Neural cell (in vitro differentiated cells): ENCODE data around the gene RBFA. TPM values are rescaled to one million over a fixed set of nuclear protein-coding genes. Genes with fewer than 3 reads are reported as not detected.

Source experiments
- H2AFZ ChIP-seq: fragments of 200-600, 300-800 bp; sonication (generic), shearing (Covaris generic); 2 replicates; pipeline ENCODE4 v1.6.0; 2014; ENCODE audit warnings: low read depth, mild to moderate bottlenecking, antibody characterized with exemption, low read length, moderate library complexity
- H3F3A ChIP-seq: fragments of 200-600 bp; shearing (Covaris generic); 2 replicates; pipeline ENCODE4 v1.6.1; 2016; ENCODE audit warnings: mild to moderate bottlenecking, moderate library complexity, mixed read lengths, antibody characterized with exemption, low read length; ENCODE audit not compliant: insufficient read depth, poor library complexity, severe bottlenecking
- H3K27ac ChIP-seq: fragments of 200-600, 300-800 bp; sonication (generic), shearing (Covaris generic); 2 replicates; pipeline ENCODE4 v1.5.1; 2014; ENCODE audit warnings: mild to moderate bottlenecking, low read length, moderate library complexity
- H3K27me3 ChIP-seq: fragments of 300-800, 200-600 bp; sonication (generic), shearing (Covaris generic); 2 replicates; pipeline ENCODE4 v1.6.0; 2014; ENCODE audit warnings: mild to moderate bottlenecking, low read depth, low read length, moderate library complexity; ENCODE audit not compliant: insufficient read depth
- H3K36me3 ChIP-seq: fragments of 300-800, 200-600 bp; sonication (generic), shearing (Covaris generic); 2 replicates; pipeline ENCODE4 v1.5.1; 2014; ENCODE audit warnings: mild to moderate bottlenecking, antibody characterized with exemption, low read length, moderate library complexity; ENCODE audit not compliant: insufficient read depth
- H3K4me2 ChIP-seq: fragments of 300-800, 200-600 bp; sonication (generic), shearing (Covaris generic); 2 replicates; pipeline ENCODE4 v1.6.0; 2014; ENCODE audit warnings: mild to moderate bottlenecking, low read length
- H3K4me3 ChIP-seq: fragments of 300-800, 200-600 bp; sonication (generic), shearing (Covaris generic); 2 replicates; pipeline ENCODE4 v1.5.1; 2014; ENCODE audit warnings: mild to moderate bottlenecking, low read length, moderate library complexity
- H3K79me2 ChIP-seq: fragments of 200-600 bp; shearing (Covaris generic); replicated peaks from 2 replicates; pipeline ENCODE4 v1.6.0; 2014; ENCODE audit warnings: mild to moderate bottlenecking, low read length, moderate library complexity; ENCODE audit not compliant: insufficient read depth
- H3K9ac ChIP-seq: fragments of 300-800, 200-600 bp; sonication (generic), shearing (Covaris generic); 2 replicates; pipeline ENCODE4 v1.6.1; 2016; ENCODE audit warnings: mild to moderate bottlenecking, low read length, mixed read lengths
- H3K9me2 ChIP-seq: fragments of 200-600 bp; shearing (Covaris generic); 2 replicates; pipeline ENCODE4 v1.6.1; 2016; ENCODE audit warnings: mild to moderate bottlenecking, low read length, mixed read lengths; ENCODE audit not compliant: insufficient read depth
- H3K9me3 ChIP-seq: fragments of 200-600, 300-800 bp; sonication (generic), shearing (Covaris generic); 2 replicates; pipeline ENCODE4 v1.6.1; 2016; ENCODE audit warnings: mild to moderate bottlenecking, mixed run types, low read length, moderate library complexity, mixed read lengths
- H4K20me1 ChIP-seq: fragments of 200-600 bp; shearing (Covaris generic); 2 replicates; pipeline ENCODE4 v1.6.1; 2016; ENCODE audit warnings: mild to moderate bottlenecking, mixed run types; ENCODE audit not compliant: insufficient read depth
- CTCF ChIP-seq: fragments of 450-650 bp; IDR thresholded peaks from 2 replicates; pipeline ENCODE4 v1.5.1; 2014; ENCODE audit warnings: antibody characterized with exemption, mild to moderate bottlenecking, moderate library complexity; ENCODE audit not compliant: poor library complexity, severe bottlenecking
- EP300 ChIP-seq: fragments of 450-650 bp; conservative IDR thresholded peaks from 2 replicates; pipeline ENCODE4 v1.6.1; 2014; ENCODE audit warnings: antibody characterized with exemption, mild to moderate bottlenecking, moderate library complexity; ENCODE audit not compliant: poor library complexity, severe bottlenecking
- EZH2 ChIP-seq: fragments of 200-600, 300-800 bp; shearing (Covaris generic), sonication (generic); IDR thresholded peaks from 2 replicates; pipeline ENCODE4 v1.6.1; 2014; ENCODE audit warnings: antibody characterized with exemption, low read length, borderline replicate concordance, mild to moderate bottlenecking; ENCODE audit not compliant: insufficient read depth, poor library complexity, severe bottlenecking
- MXI1 ChIP-seq: fragments of 450-650 bp; conservative IDR thresholded peaks from 2 replicates; pipeline ENCODE4 v1.6.1; 2014; ENCODE audit warnings: antibody characterized with exemption, mild to moderate bottlenecking; ENCODE audit not compliant: poor library complexity, severe bottlenecking
- POLR2AphosphoS5 ChIP-seq: IDR thresholded peaks from 2 replicates; pipeline ENCODE4 v1.6.1; 2012
- RAD21 ChIP-seq: fragments of 450-650 bp; conservative IDR thresholded peaks from 2 replicates; pipeline ENCODE4 v1.6.1; 2014; ENCODE audit warnings: antibody characterized with exemption, mild to moderate bottlenecking, moderate library complexity
- REST ChIP-seq: IDR thresholded peaks from 2 replicates; pipeline ENCODE4 v1.6.1; 2012; ENCODE audit warnings: borderline replicate concordance
- SMC3 ChIP-seq: fragments of 450-650 bp; conservative IDR thresholded peaks from 2 replicates; pipeline ENCODE4 v1.6.1; 2014; ENCODE audit warnings: antibody characterized with exemption, mild to moderate bottlenecking, moderate library complexity; ENCODE audit not compliant: poor library complexity
- TAF1 ChIP-seq: IDR thresholded peaks from 2 replicates; pipeline ENCODE4 v1.6.1; 2012; ENCODE audit warnings: low read depth
- polyA plus RNA-seq: library from polyadenylated mRNA; depleted of rRNA; stranded (reverse); fragments of >200 nt; gene quantifications from 2 replicates; pipeline ENCODE4 v1.2.3, GENCODE V29; 2014

Gene RBFA
- polyA plus RNA-seq, 1 donor from 2014 or later: 78.1 TPM

DNA sequence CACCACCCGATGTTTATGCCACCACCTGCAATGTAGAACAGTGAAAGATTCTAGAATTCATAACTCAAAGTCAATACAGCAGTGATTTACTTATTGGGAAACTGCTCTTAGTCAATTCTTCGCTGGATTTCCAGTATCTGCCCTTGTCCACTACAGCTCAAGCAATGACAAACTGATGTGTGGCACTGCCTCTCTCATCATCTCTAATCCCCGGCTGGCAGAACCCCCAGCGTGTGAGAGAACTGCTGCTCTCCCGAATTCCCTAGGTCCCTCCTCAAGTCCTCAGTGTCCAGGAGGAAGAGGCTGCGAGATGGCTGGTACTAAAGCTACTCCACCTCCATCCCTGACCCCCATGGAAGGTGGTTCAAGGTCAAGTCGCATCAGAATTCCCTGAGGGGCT lies 47.5 kb upstream of the RBFA start:
- H3K9ac ChIP-seq: peak overlapping the region; percentile 94
- H3K36me3 ChIP-seq: no peaks in the 10 kb centered on the region
- peaks cover 4% of the 10 kb centered on the region for H4K20me1 ChIP-seq
- H3K9me2 ChIP-seq: no peaks in the 10 kb centered on the region
- peak overlapping the region; percentile 100 for H3K4me3 ChIP-seq
- H2AFZ ChIP-seq: no peak overlapping the region
- peaks cover 64% of the 10 kb centered on the region for H3K79me2 ChIP-seq
- H3K27ac ChIP-seq: no peak overlapping the region
- H3K9me3 ChIP-seq: no peaks in the 10 kb centered on the region
- peak overlapping the region; percentile 76 for H3K4me2 ChIP-seq
- no peak for TF ChIP-seq RAD21
- TF ChIP-seq EP300: no peak
- no peaks in the 10 kb centered on the region for H3F3A ChIP-seq
- no peaks in the 10 kb centered on the region for H3K27me3 ChIP-seq

DNA sequence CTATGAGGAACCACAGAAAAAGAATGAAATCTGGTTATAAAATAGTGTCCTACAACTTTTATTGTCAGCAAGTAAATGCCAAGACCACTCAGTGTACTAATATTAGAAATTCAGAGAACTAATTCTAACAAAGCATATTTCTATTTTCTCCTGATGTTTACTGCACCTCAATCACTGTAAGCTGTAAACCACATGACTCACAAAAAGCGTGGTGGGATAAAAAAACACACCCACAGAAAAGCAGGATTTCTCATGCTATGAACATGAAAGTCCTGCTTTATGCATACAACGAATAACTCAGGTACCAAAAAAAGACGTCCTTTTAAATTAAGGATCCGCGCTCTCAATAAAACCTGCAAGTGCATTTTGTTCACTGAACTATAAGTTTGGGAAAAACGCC lies 46.7 kb upstream of the RBFA start:
- no peaks in the 10 kb centered on the region for H3K9me2 ChIP-seq
- peak overlapping the region; percentile 94 for H3K9ac ChIP-seq
- H3K4me3 ChIP-seq: peak overlapping the region; percentile 100
- no peaks in the 10 kb centered on the region for H3K27me3 ChIP-seq
- TF ChIP-seq RAD21 (no peak), CTCF (no peak), POLR2AphosphoS5 (no peak), EP300 (no peak), SMC3 (no peak), MXI1 (no peak), EZH2 (no peak), REST (no peak), TAF1 (no peak)
- no peaks in the 10 kb centered on the region for H3K9me3 ChIP-seq
- no peaks in the 10 kb centered on the region for H3K36me3 ChIP-seq
- H3K79me2 ChIP-seq: peaks cover 55% of the 10 kb centered on the region
- H3F3A ChIP-seq: no peaks in the 10 kb centered on the region
- H3K4me2 ChIP-seq: peak overlapping the region; percentile 76
- peak overlapping the region; percentile 92 for H3K27ac ChIP-seq
- H2AFZ ChIP-seq: peak overlapping the region; percentile 85
- peaks cover 4% of the 10 kb centered on the region for H4K20me1 ChIP-seq

DNA sequence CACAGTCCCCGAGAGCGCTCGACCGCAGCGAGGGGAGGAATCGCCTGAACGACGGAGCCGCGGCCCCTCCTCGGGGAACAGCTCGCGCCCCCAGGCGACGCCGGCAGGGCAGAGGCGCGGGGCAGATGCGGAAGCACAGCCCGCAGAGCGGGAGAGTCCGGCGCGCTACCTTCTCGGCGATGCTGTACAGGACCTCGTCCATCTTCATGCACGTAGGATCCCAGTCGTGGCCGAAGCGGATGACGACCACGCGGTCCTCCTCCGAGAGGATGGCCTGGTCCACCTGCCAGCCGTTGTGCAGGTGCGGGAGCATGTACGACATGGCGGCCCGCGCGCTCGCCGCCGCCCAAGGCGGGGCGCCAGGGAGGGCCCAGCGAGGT lies 46.2 kb upstream of the RBFA start:
- Histone ChIP-seq H3K9me3 (no peaks in the 10 kb centered on the region), H3K36me3 (no peaks in the 10 kb centered on the region), H2AFZ (peak overlapping the region; percentile 85), H4K20me1 (peaks cover 4% of the 10 kb centered on the region), H3K27me3 (no peaks in the 10 kb centered on the region), H3K27ac (peak overlapping the region; percentile 92), H3K9me2 (no peaks in the 10 kb centered on the region), H3F3A (no peaks in the 10 kb centered on the region), H3K79me2 (peaks cover 50% of the 10 kb centered on the region), H3K4me2 (peak overlapping the region; percentile 76), H3K4me3 (peak overlapping the region; percentile 100), H3K9ac (peak overlapping the region; percentile 94)
- TF ChIP-seq EZH2: no peak
- TF ChIP-seq CTCF: peak; percentile 58
- TF ChIP-seq SMC3: peak; percentile 49
- TF ChIP-seq REST: peak; percentile 45
- no peak for TF ChIP-seq POLR2AphosphoS5
- TF ChIP-seq RAD21: peak; percentile 41
- TF ChIP-seq MXI1: peak; percentile 87
